ELF-1 (cell line): ENCODE results near the gene MRPL54.
"Not testable (repeated sequence)": the region's sequence is repeated elsewhere in the genome, so short reads cannot be mapped to it uniquely, and the experiment has no call there.

Experiments used
- DNase-seq: peaks from one replicate; pipeline ENCODE4 v3.0.0-alpha.2; 2016; ENCODE audit warnings: low read depth, low spot score

Gene MRPL54

DNA sequence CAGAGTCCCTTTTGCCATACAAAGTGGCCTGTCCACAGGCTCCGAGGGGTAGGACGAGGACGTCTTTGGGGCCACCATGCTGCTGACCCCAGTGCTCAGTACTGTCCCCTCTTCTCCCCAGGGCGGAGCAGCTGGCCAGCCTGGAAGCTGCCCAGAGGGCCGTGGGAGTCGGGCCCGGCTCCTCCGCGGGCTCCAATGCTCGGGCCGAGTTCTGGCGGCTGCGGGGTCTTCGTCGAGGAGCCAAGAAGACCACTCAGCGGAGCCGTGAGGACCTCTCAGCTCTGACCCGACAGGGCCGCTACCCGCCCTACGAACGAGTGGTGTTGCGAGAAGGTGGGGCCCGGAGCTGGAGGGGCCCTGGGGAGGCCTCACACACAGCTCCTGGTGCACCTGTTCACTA, 22.1 kb upstream of the MRPL54 start:
- DNase-seq: no peak

DNA sequence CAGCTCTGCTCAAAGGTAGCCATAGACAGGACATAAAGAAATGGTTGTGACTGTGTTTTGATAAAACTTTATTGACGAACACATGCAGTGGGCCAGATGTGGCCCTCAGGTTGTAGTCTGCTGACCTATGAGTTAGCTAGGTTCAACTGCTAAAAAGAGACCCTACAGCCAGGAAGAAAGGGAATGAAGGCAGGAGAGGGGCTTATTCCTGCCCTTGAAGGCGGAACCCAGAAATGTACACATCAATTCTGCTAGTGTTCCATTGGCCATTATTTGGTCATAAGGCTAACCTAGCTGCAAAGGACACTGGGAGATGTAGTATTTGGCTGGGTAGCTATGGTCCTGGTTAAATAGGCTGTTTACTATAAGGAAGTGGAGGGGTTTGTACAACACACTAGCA, 19.0 kb upstream of the MRPL54 start:
- no peak for DNase-seq

DNA sequence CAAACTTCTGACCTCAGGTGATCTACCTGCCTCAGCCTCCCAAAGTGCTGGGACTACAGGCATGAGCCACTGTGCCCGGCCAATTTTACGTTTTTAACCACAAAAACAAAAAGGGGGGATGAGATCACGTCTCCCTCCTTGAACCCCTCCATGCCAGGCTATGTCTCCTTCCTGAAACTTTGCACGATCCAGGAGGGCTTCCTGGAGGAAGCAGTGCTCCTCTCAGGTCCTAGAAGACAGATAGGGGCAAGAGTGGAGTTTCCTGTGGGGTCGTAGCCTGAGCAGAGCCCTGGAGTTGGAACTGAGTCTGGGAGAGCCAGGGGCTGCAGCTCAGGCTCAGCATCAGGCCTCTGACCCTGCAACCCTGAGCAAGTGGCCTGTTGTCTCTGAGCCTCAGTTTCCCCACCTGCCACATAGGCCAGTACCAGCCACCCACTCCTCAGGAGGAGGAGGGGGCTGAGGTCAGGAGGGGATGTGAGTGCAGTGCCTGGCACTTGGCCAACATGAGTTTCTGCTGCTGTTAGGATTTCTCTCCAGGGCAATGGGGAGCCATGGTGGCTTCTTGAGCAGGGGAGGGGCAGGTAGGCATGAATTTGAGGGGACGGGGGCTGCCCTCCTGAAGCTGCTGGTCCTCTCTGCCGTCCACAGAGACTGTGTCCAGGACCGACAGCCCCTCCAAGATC, 17.0 kb upstream of the MRPL54 start:
- no peak for DNase-seq

DNA sequence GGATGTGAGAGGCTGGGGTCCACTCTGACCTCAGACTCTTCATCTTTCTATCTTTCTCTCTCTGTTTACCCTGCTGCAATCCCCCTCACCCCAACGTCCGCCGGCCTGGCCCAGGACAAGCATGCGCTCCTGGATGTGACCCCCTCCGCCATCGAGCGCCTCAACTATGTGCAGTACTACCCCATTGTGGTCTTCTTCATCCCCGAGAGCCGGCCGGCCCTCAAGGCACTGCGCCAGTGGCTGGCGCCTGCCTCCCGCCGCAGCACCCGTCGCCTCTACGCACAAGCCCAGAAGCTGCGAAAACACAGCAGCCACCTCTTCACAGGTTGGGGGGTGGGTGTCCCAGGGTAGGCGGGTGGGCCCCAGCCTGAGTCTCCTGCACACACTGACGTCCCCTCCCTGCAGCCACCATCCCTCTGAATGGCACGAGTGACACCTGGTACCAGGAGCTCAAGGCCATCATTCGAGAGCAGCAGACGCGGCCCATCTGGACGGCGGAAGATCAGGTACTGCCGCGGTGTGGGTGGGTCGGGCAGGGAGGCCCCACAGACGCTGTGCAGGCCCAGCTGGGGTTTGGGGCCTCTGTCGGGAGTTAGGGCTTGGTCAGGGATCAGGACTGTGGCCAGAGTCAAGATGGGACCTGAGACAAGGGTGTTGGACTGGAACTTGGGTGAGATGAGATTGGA, 16.0 kb upstream of the MRPL54 start:
- DNase-seq: no peak

DNA sequence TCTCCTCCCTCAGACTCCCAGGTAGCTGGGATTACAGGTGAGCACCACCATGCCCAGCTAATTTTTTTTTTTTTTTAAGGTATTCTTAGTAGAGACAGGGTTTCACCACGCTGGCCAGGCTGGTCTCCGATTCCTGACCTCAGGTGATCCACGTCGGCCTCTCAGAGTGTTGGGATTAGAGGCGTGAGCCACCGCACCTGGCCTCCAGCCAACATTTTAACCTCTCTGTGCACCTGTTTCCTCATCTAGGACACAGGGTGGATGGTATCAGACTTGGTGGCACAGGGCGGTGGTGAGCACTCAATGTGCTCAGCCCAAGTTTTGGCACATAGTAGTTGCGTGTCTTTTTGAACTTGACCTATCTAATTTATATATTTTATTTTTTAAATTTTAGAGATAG, 13.5 kb upstream of the MRPL54 start:
- no peak for DNase-seq

DNA sequence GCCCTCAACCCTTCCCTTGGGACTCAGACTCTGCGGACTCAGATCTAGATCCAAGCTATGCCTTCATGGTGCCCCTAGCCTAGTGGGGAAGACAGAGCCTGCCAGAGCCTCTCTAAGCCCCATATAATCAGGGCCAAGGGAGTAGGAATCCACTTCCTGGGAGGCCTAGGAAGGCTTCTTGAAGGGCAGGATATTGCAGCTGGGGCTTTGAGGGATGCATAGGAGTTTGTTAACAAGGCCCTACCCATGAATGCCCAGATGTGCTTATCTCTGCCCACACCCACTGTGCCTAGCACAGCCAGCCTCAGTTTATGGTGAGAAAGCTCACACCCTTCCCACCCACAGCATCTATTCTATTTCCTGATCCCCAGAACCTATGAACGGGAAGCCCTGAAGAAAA, 12.3 kb upstream of the MRPL54 start:
- no peak for DNase-seq

DNA sequence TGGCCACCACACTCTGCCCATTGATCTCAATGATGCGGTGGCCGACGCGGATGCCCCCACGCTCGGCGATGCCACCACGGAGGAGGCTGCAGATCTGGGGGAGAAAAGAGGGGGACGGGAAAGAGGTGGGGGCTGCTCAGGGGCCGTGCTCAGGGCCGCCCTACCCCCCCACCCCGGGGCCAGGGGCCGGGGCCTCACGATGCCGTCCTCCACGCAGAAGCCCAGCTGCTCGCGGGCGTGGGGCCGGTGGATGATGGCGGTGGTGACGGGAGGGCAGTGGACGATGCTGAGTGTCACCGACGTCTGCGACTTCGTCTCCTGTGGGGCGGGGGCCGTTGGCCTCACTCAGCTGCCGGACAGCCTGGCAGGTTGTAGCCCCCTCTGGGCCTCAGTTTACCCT, 11.2 kb upstream of the MRPL54 start:
- DNase-seq: no peak

DNA sequence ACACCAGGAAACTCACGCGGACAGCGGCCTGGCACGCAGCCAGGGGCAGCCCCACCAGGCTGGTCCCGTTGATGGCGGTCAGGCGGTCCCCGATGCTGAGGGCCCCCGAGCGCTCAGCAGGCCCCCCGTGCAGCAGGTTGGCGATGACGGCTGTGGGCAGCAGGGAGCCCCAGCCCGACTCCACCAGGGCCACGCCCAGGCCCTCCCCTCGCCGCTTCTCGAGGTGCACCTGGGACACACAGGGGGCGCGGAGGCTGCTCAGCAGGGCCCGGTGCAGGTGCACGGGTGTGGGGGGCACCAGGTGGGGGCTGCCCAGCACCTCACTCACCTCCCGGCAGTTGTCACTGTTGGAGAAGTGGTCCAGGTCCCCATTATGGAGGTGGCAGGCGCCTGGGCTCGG, 10.0 kb upstream of the MRPL54 start:
- DNase-seq: no peak

DNA sequence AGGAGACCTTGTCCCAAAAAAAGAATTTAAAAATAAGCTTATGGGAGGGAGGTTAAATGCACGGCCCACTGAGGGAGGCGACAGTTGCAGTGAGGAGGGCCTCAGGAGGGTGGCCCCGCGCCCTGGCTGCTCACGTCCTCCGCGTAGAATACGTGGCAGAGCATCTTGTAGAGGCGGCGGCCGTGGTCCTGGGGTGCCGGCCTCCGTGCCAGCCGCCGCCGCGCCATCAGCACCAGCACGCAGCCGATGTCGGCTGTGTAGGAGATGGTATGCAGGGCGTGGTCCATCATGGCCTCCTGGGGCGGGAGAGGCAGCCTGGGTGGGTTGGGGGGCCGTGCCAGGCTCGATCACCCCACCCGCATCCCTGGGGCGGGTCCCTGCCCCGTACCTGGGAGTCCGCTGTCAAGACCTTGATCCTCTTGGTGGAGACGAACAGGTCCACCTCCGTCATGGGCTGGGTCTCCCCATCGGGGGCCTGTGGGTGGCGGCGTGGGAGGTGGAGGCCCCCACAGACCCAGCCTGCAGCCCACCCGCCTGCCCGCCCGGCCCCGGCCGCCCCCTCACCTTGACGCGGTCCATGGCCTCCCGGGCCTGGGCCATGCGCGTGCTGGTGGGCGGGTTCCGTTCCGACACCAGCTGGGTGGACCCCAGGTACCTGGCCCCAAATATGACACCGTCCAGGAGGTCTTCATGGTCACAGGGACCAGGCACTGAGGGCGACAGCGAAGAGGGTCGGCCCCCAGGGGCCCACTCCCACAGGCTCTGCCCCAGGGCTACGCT, 8.7 kb upstream of the MRPL54 start:
- DNase-seq: no peak

DNA sequence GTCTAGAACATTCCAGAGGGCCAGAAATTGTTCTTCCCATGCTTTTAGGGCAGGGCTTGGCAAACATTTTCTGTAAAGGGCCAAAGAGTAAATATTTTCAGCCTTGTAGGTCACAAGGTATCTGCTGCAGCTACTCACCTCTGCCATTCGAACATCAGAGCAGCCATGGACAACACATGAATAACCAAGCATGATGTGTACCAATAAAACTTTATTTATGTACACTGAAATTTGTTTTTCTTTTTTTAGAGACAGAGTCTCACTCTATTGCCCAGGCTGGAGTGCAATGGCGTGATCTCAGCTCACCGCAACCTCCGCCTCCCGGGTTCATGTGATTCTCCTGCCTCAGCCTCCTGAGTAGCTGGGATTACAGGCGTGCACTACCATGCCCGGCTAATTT, 4.8 kb upstream of the MRPL54 start:
- not testable (repeated sequence) for DNase-seq

DNA sequence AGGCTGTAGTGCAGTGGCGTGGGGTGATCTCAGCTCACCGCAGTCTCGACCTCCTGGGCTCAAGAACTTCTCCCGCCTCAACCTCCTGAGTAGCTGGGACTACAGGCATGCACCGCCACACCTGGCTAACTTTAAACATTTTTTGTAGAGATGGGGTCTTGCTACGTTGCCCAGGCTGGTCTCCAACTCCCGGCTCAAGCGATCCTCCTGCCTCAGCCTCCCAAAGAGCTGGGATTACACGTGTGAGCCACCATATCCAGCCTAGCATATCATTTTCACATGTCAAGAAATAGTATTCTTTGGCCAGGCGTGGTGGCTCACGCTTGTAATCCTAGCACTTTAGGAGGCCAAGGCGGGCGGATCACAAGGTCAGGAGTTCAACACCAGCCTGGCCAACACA, 4.2 kb upstream of the MRPL54 start:
- not testable (repeated sequence) for DNase-seq

DNA sequence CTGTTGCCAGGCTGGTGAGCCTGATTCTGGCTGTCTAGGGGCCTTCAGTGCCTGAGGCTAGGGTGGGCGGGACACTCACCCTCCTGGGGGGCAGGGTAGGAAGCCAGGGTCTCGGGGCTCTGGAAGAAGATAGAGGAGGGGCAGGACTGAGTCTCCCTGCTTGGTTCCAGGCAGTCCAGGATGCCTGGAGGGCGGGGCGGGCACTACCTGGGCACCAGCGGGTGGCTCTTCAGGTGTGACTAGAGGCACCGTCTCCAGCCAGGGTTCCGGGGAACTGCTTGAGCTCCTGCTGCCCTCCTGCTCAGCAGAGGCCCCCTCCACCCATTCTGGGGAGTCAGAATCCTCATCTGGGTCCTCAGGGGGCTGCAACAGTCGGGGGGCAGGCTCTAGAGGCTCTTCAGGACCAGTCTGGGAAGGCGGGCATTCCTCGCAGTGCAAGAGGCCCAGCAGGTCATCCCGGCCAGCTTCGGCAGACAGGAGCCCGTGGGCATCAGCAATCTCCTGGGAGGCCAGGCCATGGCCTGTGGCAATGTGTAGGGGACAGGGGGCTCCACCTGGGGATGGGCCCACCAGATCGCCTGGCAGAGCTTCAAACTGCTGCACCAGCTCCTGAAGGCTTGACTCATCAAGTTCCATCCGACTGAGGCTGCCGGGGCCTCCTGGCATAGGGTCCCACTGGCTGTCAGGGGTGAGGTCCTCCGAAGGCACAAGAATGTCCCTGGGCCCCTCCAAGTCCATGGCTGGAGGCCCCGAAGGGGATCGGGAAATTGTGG, 2.8 kb upstream of the MRPL54 start:
- no peak for DNase-seq

DNA sequence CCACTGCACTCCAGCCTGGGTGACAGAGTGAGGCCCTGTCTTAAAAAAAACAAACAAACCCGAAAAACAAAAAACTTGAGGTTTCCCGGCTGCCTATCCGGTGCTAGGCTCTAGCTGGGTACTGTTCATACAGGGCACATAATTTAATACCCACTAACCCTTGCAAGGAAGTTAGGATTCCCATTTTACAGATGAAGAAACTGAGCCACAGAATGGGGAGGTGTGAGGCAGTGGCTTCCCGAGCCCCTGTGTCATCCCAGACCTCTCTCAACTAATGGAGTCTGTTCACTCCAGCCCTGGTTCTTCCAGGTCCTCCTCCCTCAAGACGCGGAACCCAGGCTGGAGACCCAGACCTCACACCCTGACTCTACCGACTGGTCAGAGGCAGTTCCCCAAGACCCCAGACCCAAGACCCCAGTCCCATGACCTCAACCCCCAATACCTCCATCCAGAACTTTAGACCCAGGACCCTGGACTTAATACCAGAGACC, 1.6 kb upstream of the MRPL54 start:
- DNase-seq: no peak

DNA sequence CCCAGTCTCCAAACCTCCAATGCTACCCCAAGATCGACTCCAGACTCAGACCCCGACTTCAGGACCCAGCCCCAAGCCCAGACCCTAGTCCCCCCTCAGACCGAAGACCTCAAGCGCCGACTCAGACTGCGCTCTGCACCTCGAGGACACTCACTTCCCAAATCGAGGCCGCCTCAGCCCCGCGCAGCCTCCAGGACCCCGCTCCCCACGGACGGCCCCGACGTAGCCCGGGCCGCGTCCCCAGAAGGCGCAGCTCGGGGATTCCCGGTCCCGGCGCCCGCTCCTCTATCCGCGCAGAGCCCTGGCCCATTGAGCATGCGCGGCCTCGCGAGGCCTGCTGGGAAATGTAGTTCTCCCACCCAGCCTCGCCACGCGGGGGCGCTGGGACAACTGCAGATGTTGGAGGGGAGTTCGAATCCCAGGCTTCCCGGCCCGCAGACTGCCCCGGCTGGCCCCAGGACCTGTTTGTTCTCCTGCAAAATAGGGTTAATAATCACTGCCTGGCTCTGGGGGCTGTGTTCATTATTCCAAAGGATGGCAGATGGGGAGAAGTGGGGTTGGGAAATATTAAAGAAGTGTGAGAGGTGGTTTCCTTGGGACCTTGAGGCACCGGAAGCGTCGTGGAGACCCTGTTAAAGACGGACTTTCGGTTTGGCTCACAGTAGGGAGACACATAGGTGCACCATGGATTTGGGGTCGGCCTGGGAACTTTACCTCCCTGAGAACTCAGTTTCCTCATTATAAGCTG, 926 bp upstream of the MRPL54 start, which contains the start of gene APBA3:
TSS of gene APBA3 (minus strand) at position 311 of the 748 bp plus-strand sequence. CDS start 1,428 bp downstream, outside the sequence.
- peak; percentile 98 for DNase-seq

DNA sequence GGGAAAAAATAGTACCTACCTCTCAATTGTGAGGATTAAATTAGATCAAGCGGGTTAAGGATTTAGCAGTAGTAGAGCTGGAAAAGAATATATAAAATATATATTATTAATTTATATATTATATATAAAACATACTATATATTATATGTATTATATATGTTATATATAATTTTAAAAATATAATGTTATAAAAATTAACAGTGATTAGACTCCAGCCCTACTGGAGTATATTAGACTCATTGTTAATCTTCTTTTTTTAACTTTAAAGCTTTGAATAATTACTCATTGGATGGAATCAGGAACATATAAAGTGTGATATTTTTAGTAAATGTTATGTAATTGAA, 380 bp upstream of the MRPL54 start:
- DNase-seq: no peak

DNA sequence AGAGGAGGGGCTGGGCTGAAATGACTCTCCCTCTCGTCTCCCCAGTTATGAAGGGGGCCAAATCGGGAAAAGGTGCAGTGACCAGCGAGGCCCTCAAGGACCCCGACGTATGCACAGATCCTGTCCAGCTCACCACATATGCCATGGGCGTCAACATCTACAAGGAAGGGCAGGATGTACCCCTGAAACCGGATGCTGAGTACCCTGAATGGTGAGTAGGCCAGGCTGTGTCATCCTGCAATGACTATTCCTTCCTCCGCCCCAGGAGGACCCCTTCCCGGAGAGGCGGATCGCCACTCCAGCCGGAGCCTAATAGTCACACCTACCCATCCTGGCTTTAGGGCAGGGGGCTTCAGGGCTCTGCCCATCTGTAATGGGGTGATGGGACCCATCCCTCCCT, 2.6 kb downstream of the MRPL54 start:
- DNase-seq: no peak

DNA sequence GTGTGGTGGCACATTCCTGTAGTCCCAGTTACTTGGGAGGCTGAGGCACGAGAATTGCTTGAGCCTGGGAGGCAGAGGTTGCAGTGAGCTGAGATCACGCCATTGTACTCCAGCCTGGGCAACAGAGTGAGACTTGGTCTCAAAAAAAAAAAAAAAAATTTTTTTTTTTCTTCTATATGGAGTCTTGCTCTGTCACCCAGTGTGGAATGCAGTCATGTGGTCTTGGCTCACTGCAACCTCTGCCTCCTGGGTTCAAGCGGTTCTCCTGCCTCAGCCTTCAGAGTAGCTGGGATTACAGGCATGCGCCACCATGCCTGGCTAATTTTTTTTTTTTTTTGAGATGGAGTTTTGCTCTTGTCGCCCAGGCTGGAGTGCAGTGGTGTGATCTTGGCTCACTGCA, 3.3 kb downstream of the MRPL54 start:
- not testable (repeated sequence) for DNase-seq

DNA sequence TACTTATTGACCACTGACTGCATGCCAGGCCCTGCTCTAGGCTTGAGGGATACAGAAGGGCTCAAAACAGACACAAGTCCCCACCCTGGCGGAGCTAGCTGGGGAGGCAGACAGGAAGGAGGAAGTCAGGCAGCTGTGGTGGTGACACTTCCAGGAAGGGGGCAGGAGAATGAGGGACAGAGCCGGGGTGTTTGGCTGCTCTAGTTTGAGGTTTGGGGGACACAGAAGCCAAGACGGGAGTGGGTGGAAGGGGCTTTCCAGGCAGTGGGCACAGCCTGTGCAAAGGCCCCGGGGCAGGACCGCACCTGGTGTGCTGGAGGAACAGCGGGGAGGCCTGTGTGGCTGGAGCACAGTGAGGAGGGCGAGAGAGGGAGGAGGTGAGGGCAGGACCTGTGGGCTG, 4.0 kb downstream of the MRPL54 start:
- no peak for DNase-seq

DNA sequence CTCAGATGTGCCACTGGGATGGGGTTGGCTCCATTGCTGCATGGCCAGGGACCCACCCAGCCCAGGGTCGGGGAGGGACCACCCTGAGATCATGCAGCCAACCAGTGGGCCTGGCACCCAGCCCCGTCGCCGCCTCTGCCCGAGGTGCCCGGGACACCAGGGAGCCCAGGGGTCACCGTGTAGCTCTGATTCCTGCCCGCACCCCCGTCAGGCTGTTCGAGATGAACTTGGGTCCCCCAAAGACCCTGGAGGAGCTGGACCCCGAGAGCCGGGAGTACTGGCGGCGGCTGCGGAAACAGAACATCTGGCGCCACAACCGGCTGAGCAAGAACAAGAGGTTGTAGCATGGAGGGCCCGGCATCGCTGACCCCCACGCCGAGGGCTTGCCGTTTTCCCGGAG, 4.6 kb downstream of the MRPL54 start:
- DNase-seq: no peak

DNA sequence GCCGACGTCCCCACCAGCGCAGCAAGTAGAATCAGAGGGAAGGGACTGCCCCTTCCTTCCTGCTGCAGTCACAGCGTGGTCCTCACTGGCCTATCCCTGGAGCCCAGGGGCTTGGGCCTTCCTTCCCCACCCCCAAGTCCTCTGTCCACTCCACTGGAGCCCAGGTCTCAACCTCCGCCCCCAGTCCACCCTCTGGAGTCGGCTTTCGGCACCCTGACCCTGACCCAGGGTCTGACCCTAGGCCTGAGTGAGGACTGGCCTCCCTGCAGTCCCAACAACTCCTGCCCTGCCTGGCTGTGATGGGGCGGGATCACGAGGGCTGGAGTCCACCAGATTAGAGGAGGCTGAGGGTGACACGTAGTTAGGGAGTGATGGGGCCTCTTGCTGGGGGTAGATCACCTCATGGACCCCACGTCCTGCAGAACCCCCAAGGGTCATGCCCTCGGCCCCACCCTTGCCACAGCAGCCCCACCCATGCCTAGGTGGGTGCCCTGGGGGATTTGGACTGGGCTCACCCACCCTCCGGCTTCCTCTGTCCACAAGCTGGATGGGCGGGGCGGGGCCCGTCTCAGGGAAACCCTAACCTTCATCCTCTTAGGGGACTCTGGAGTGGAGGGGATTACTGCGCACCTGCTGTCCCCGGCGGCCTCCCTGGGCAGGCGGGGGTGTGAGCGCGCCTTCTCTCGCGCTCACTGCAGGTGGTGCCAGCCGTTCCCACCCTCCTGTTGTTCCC, 5.7 kb downstream of the MRPL54 start:
- no peak for DNase-seq

DNA sequence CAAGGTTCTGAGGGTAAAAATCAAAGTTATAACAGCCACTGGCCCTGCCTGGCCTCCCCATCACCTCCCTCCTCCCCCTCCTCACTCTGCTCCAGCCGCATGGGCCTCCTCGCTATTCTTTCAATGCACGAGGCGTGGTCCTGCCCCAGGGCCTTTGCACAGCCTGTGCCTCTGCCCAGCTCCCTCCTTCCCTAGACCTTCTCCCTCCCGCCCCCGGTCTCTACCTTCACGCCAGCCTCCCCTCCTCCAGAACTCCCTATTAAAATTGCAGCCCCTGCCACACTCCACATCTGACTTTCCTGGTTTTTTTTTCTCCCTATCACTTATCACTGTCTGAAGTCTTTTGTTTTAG, 6.2 kb downstream of the MRPL54 start:
- no peak for DNase-seq
